Activated CD4-positive, alpha-beta memory T cell treated with anti-CD3 and anti-CD28 coated beads for 36 hours (primary cell): ENCODE measurements around the gene RASGEF1C. TPM values are rescaled to one million over a fixed set of nuclear protein-coding genes. Genes with fewer than 3 reads are reported as not detected.
A peak's percentile ranks its signal among the peaks of the same experiment; 100 is the strongest.

Source experiments
- CTCF ChIA-PET: fragments of 350-600 bp; sonication (Branson Sonifier 250); formaldehyde crosslinking; loops from one replicate; lab custom pipeline; 2021; ENCODE audit warnings: antibody characterized with exemption, inconsistent platforms; lab: Charles Lee
- POLR2A ChIA-PET: fragments of 350-600 bp; sonication (Branson Sonifier 250); formaldehyde crosslinking; loops from one replicate; lab custom pipeline; 2021; ENCODE audit warnings: antibody characterized with exemption; lab: Charles Lee
- DNase-seq: peaks from one replicate; pipeline ENCODE4 v3.0.0-alpha.2; 2020
- H3K27ac Mint-ChIP-seq: one replicate; pipeline ENCODE4 v1.8.0; 2021; ENCODE audit warnings: mixed read lengths
- H3K27me3 Mint-ChIP-seq: one replicate; pipeline ENCODE4 v1.8.0; 2021; ENCODE audit warnings: mixed read lengths
- H3K36me3 Mint-ChIP-seq: one replicate; pipeline ENCODE4 v1.8.0; 2021; ENCODE audit warnings: mixed read lengths
- H3K4me1 Mint-ChIP-seq: one replicate; pipeline ENCODE4 v1.8.0; 2021; ENCODE audit warnings: low read depth, mixed read lengths
- H3K4me3 Mint-ChIP-seq: one replicate; pipeline ENCODE4 v1.8.0; 2021; ENCODE audit warnings: mild to moderate bottlenecking, mixed read lengths
- H3K9me3 Mint-ChIP-seq: one replicate; pipeline ENCODE4 v1.8.0; 2021; ENCODE audit warnings: mixed read lengths
- intact Hi-C: fragments of 100-400 bp; cut with micrococcal nuclease; formaldehyde crosslinking; loops from one replicate; pipeline ENCODE4 v1.15.1; 2023
- total RNA-seq, 2 experiments: library from RNA; stranded (reverse); gene quantifications; one replicate each; pipeline ENCODE4 v1.2.3, GENCODE V29; 2021

RASGEF1C gene
- total RNA-seq = not detected

GRCh38 chr5:180209137-180209581 lies at the start of gene RASGEF1C:
TSS of gene RASGEF1C (minus strand) at chr5:180209211. CDS start at chr5:180138052, 71,159 bp downstream.
- H3K4me3 Mint-ChIP-seq = peak within 1 kb of the TSS; percentile 30
- H3K27me3 Mint-ChIP-seq = peaks cover 41% of the 10 kb centered on the region
- peaks cover 5% of the 10 kb centered on the region for H3K4me1 Mint-ChIP-seq
- ChIA-PET CTCF (interaction anchor here (0.6 to 2.0 kb wide), 16 partner anchors 14 to 145 kb away, joined by 3 to 8 read pairs (median 4); no protein-coding TSS in a partner anchor), POLR2A (interaction anchor here (1.0 kb wide), 1 partner anchor 26 kb away, joined by 4 read pairs; no protein-coding TSS in a partner anchor)
- DNase-seq = peak; percentile 68
- H3K27ac Mint-ChIP-seq = no peak within 1 kb of the TSS
- peaks cover 4% of the 10 kb centered on the region for H3K9me3 Mint-ChIP-seq
- no peaks in the 10 kb centered on the region for H3K36me3 Mint-ChIP-seq
- intact Hi-C loops = loop anchor here (10.0 kb wide), 1 partner anchor 86 kb away; the partner anchor contains the start of gene MAPK9

GRCh38 chr5:180253036-180253824 lies 44.2 kb upstream of the RASGEF1C start:
- Mint-ChIP-seq H3K4me3 (no peak overlapping the region), H3K36me3 (peaks cover 89% of the 10 kb centered on the region), H3K4me1 (no peaks in the 10 kb centered on the region), H3K9me3 (peaks cover 86% of the 10 kb centered on the region), H3K27ac (no peak overlapping the region), H3K27me3 (no peaks in the 10 kb centered on the region)
- POLR2A ChIA-PET = no interaction called here
- intact Hi-C loops = no loop called here
- CTCF ChIA-PET = no interaction called here
- DNase-seq = no peak

DNA sequence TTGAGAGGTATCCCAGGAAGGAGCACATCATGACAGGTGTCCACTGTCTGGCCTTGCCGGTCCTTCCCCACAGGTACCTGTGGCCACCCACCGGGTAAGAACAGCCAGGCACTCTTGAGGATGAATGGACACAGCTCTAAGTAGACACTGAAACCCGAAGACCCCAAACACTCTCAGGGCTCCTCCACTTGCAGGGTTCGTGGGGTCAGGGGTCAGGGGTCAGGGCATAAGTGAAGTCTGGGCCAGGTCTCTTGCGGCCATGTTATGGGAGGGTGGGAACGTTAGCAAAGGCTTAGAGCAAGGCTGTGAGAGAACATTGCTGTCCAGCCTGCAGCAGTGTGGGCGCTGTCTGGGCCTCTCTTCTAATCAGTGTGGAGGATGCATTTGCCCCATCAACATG lies 42.9 kb upstream of the RASGEF1C start:
- peaks cover 85% of the 10 kb centered on the region for H3K9me3 Mint-ChIP-seq
- CTCF ChIA-PET = no interaction called here

GRCh38 chr5:180251141-180251540 lies 42.1 kb upstream of the RASGEF1C start:
- POLR2A ChIA-PET = no interaction called here
- H3K36me3 Mint-ChIP-seq = peaks cover 90% of the 10 kb centered on the region
- H3K9me3 Mint-ChIP-seq = peaks cover 86% of the 10 kb centered on the region
- H3K27ac Mint-ChIP-seq = no peak overlapping the region
- H3K4me1 Mint-ChIP-seq = no peaks in the 10 kb centered on the region
- H3K27me3 Mint-ChIP-seq = no peaks in the 10 kb centered on the region
- CTCF ChIA-PET = no interaction called here
- no peak overlapping the region for H3K4me3 Mint-ChIP-seq
- intact Hi-C loops = no loop called here
- DNase-seq = no peak

More for the DNA sequence above, 42.9 kb upstream of the RASGEF1C start:
- Mint-ChIP-seq H3K4me3 (no peak overlapping the region), H3K27me3 (no peaks in the 10 kb centered on the region), H3K4me1 (no peaks in the 10 kb centered on the region), H3K27ac (no peak overlapping the region), H3K36me3 (peaks cover 88% of the 10 kb centered on the region)
- intact Hi-C loops = no loop called here
- DNase-seq = no peak
- POLR2A ChIA-PET = no interaction called here

DNA sequence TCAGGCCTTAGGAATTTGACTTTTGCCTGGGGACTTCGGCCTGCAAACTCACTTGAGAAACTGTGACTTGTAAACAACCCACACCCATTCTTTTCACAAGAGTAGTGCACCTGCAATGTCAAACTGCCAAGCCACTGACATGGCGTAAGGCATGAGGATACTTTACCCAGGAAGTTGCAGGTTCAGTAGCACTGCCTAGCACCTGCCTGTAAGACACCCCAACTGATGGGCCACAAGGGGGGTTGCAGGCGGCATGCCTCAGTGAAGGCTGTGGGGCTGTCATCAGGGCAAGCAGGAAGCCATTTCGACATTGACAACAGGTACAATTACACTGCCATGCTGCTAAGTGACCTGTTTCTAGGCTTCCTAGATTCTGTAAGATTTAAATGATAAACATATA lies 41.3 kb upstream of the RASGEF1C start:
- intact Hi-C loops = no loop called here
- ChIA-PET POLR2A (no interaction called here), CTCF (no interaction called here)
- H3K4me3 Mint-ChIP-seq = no peak overlapping the region
- DNase-seq = no peak
- H3K27ac Mint-ChIP-seq = no peak overlapping the region
- H3K9me3 Mint-ChIP-seq = peaks cover 81% of the 10 kb centered on the region
- H3K27me3 Mint-ChIP-seq = no peaks in the 10 kb centered on the region
- no peaks in the 10 kb centered on the region for H3K4me1 Mint-ChIP-seq
- H3K36me3 Mint-ChIP-seq = peaks cover 90% of the 10 kb centered on the region

DNA sequence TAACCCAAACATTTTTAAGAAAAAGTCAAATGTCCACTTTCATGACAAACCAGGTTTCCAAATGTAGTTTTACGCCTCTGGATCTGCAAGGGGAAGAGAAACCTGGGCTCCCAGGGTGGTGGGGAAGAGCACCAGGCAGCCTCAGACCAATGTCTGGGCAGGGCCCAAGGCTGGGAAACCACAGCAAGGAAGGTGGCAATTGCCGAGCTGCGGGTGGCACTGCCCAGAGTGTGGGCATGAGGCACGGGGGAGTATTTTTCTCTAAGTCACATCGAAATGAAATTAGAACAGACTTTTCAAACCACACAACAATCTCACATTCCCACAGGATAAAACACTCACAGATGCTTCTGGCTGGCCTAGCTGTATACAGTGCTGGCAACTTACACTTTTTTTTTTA lies 32.6 kb upstream of the RASGEF1C start:
- H3K27ac Mint-ChIP-seq = no peak overlapping the region
- ChIA-PET CTCF (no interaction called here), POLR2A (no interaction called here)
- peaks cover 34% of the 10 kb centered on the region for H3K9me3 Mint-ChIP-seq
- intact Hi-C loops = no loop called here
- DNase-seq = no peak
- H3K27me3 Mint-ChIP-seq = no peaks in the 10 kb centered on the region
- peaks cover 90% of the 10 kb centered on the region for H3K36me3 Mint-ChIP-seq
- H3K4me3 Mint-ChIP-seq = no peak overlapping the region
- no peaks in the 10 kb centered on the region for H3K4me1 Mint-ChIP-seq

- Mint-ChIP-seq H3K4me3 (no peak overlapping the region), H3K27me3 (no peaks in the 10 kb centered on the region), H3K36me3 (peaks cover 95% of the 10 kb centered on the region), H3K27ac (no peak overlapping the region), H3K4me1 (no peaks in the 10 kb centered on the region), H3K9me3 (peaks cover 26% of the 10 kb centered on the region)
- DNase-seq = no peak
- intact Hi-C loops = no loop called here
- POLR2A ChIA-PET = no interaction called here
- CTCF ChIA-PET = interaction anchor here (0.7 kb wide), 1 partner anchor 73 kb away, joined by 3 read pairs; no protein-coding TSS in a partner anchor
These were observed 29.6 kb upstream of the RASGEF1C start for GRCh38 chr5:180238631-180239030.

- Mint-ChIP-seq H3K27me3 (no peaks in the 10 kb centered on the region), H3K27ac (no peak overlapping the region), H3K36me3 (peaks cover 88% of the 10 kb centered on the region), H3K4me1 (no peaks in the 10 kb centered on the region), H3K4me3 (no peak overlapping the region), H3K9me3 (peaks cover 23% of the 10 kb centered on the region)
- DNase-seq = no peak
- ChIA-PET CTCF (no interaction called here), POLR2A (no interaction called here)
- intact Hi-C loops = no loop called here
These were observed 26.8 kb upstream of the RASGEF1C start for GRCh38 chr5:180235846-180236245.

- no peak for DNase-seq
- Mint-ChIP-seq H3K27ac (no peak overlapping the region), H3K4me1 (no peaks in the 10 kb centered on the region), H3K4me3 (no peak overlapping the region), H3K27me3 (no peaks in the 10 kb centered on the region), H3K36me3 (peaks cover 88% of the 10 kb centered on the region), H3K9me3 (peaks cover 18% of the 10 kb centered on the region)
- ChIA-PET POLR2A (no interaction called here), CTCF (no interaction called here)
- intact Hi-C loops = no loop called here
These were observed 26.1 kb upstream of the RASGEF1C start for GRCh38 chr5:180235077-180235476.

GRCh38 chr5:180234271-180234670 lies 25.3 kb upstream of the RASGEF1C start:
- POLR2A ChIA-PET = no interaction called here
- no peaks in the 10 kb centered on the region for H3K27me3 Mint-ChIP-seq
- intact Hi-C loops = no loop called here
- H3K4me1 Mint-ChIP-seq = no peaks in the 10 kb centered on the region
- CTCF ChIA-PET = no interaction called here
- DNase-seq = no peak
- no peak overlapping the region for H3K4me3 Mint-ChIP-seq
- H3K9me3 Mint-ChIP-seq = peaks cover 26% of the 10 kb centered on the region
- peaks cover 82% of the 10 kb centered on the region for H3K36me3 Mint-ChIP-seq
- H3K27ac Mint-ChIP-seq = no peak overlapping the region

- H3K27ac Mint-ChIP-seq = no peak overlapping the region
- intact Hi-C loops = no loop called here
- ChIA-PET POLR2A (no interaction called here), CTCF (no interaction called here)
- peaks cover 28% of the 10 kb centered on the region for H3K9me3 Mint-ChIP-seq
- H3K27me3 Mint-ChIP-seq = no peaks in the 10 kb centered on the region
- DNase-seq = no peak
- no peak overlapping the region for H3K4me3 Mint-ChIP-seq
- H3K36me3 Mint-ChIP-seq = peaks cover 81% of the 10 kb centered on the region
- no peaks in the 10 kb centered on the region for H3K4me1 Mint-ChIP-seq
These were observed 24.7 kb upstream of the RASGEF1C start for GRCh38 chr5:180233729-180234128.

DNA sequence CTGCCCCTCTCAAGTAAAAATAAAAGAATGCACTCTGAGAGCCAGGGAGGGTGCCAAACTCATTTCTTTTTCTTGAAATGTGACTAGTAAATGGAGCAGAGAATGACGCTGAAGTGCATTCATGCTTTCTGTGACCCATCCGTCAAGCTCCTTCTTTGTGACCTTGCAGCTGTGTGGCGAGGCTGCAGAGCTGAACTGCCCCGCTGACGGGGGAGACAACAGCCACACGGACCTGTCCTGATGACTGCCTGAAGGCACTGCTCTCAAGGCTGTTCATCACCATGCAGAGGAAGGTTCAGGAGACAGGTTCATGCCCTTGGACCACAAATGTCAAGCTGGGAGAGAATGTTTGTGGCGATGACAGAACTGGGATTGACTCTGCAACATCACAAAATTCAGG lies 21.0 kb upstream of the RASGEF1C start:
- DNase-seq = no peak
- CTCF ChIA-PET = no interaction called here
- Mint-ChIP-seq H3K4me3 (no peak overlapping the region), H3K36me3 (peaks cover 65% of the 10 kb centered on the region), H3K27me3 (no peaks in the 10 kb centered on the region), H3K27ac (no peak overlapping the region), H3K9me3 (peaks cover 59% of the 10 kb centered on the region), H3K4me1 (no peaks in the 10 kb centered on the region)
- intact Hi-C loops = no loop called here
- POLR2A ChIA-PET = no interaction called here

- Mint-ChIP-seq H3K27ac (no peak overlapping the region), H3K9me3 (peaks cover 77% of the 10 kb centered on the region), H3K4me1 (no peaks in the 10 kb centered on the region), H3K27me3 (no peaks in the 10 kb centered on the region), H3K4me3 (no peak overlapping the region), H3K36me3 (peaks cover 33% of the 10 kb centered on the region)
- intact Hi-C loops = no loop called here
- no peak for DNase-seq
- POLR2A ChIA-PET = no interaction called here
- CTCF ChIA-PET = no interaction called here
These were observed 13.0 kb upstream of the RASGEF1C start for GRCh38 chr5:180222056-180222455.
